AG04450 (cell line): ENCODE measurements around the gene CD163L1. TPM values are rescaled to one million over a fixed set of nuclear protein-coding genes. Genes with fewer than 3 reads are reported as not detected.

Experiments
- CTCF ChIA-PET: fragments of 300-600, 350-600 bp; formaldehyde crosslinking; extraction: SDS; loops from one replicate; lab custom pipeline; 2022; ENCODE audit warnings: antibody characterized with exemption, inconsistent platforms; lab: Charles Lee
- POLR2A ChIA-PET: fragments of 350-600 bp; formaldehyde crosslinking; extraction: SDS; loops from one replicate; lab custom pipeline; 2021; ENCODE audit warnings: antibody characterized with exemption, inconsistent platforms; lab: Yijun Ruan, JAX
- DNase-seq: peaks from one replicate; pipeline ENCODE4 v3.0.0-alpha.2; 2011; ENCODE audit warnings: low read depth, low spot score
- H3K27ac ChIP-seq: one replicate; pipeline ENCODE4 v1.5.1; 2012; ENCODE audit warnings: low read depth, low read length, control low read depth
- H3K27me3 ChIP-seq: one replicate; pipeline ENCODE4 v1.6.0; 2012; ENCODE audit warnings: low read length; ENCODE audit not compliant: control insufficient read depth, insufficient read depth
- H3K4me3 ChIP-seq: 2 replicates; pipeline ENCODE4 v1.5.1; 2011; ENCODE audit warnings: mild to moderate bottlenecking, low read depth, low read length, control low read depth
- H3K9me3 ChIP-seq: 2 replicates; pipeline ENCODE4 v1.5.1; 2012; ENCODE audit warnings: low read length; ENCODE audit not compliant: control insufficient read depth, insufficient read depth
- CTCF ChIP-seq: IDR thresholded peaks from 2 replicates; pipeline ENCODE4 v1.5.1; 2011; ENCODE audit warnings: low read depth, low read length, control low read depth, inconsistent platforms
- polyA plus RNA-seq: library from polyadenylated mRNA; depleted of rRNA; stranded (reverse); fragments of >200 nt; gene quantifications from 2 replicates; pipeline ENCODE4 v1.2.3, GENCODE V29; 2011

Gene CD163L1
- polyA plus RNA-seq, 1 experiment = 0.82 TPM

- Histone ChIP-seq H3K9me3 (no peaks in the 10 kb centered on the region), H3K27me3 (no peaks in the 10 kb centered on the region), H3K27ac (no peak overlapping the region), H3K4me3 (no peak overlapping the region)
- no peak for DNase-seq
- TF ChIP-seq CTCF = no peak
- ChIA-PET CTCF (no interaction called here), POLR2A (no interaction called here)
Measured at GRCh38 chr12:7352661-7353060, 91.3 kb downstream of the CD163L1 start.

- TF ChIP-seq CTCF = no peak
- ChIA-PET CTCF (no interaction called here), POLR2A (no interaction called here)
- Histone ChIP-seq H3K9me3 (no peaks in the 10 kb centered on the region), H3K27ac (no peak overlapping the region), H3K4me3 (no peak overlapping the region), H3K27me3 (no peaks in the 10 kb centered on the region)
- DNase-seq = no peak
Measured at GRCh38 chr12:7351177-7351576, 92.8 kb downstream of the CD163L1 start.

GRCh38 chr12:7349418-7349817 lies 94.5 kb downstream of the CD163L1 start:
- Histone ChIP-seq H3K27ac (no peak overlapping the region), H3K9me3 (no peaks in the 10 kb centered on the region), H3K27me3 (no peaks in the 10 kb centered on the region), H3K4me3 (no peak overlapping the region)
- ChIA-PET POLR2A (no interaction called here), CTCF (no interaction called here)
- TF ChIP-seq CTCF = no peak
- DNase-seq = no peak

GRCh38 chr12:7346551-7347225 lies 97.3 kb downstream of the CD163L1 start:
- CTCF ChIA-PET = no interaction called here
- POLR2A ChIA-PET = no interaction called here
- Histone ChIP-seq H3K9me3 (no peaks in the 10 kb centered on the region), H3K27me3 (no peaks in the 10 kb centered on the region), H3K4me3 (no peak overlapping the region), H3K27ac (no peak overlapping the region)
- no peak for DNase-seq
- no peak for TF ChIP-seq CTCF

- no peaks in the 10 kb centered on the region for H3K27me3 ChIP-seq
- H3K27ac ChIP-seq = no peak overlapping the region
- DNase-seq = no peak
- no peaks in the 10 kb centered on the region for H3K9me3 ChIP-seq
- ChIA-PET CTCF (no interaction called here), POLR2A (no interaction called here)
- H3K4me3 ChIP-seq = no peak overlapping the region
- no peak for TF ChIP-seq CTCF
Measured at GRCh38 chr12:7344833-7345606, 98.9 kb downstream of the CD163L1 start.
